Measurements from ENCODE around the gene BNC2.

Gene BNC2

GRCh38 chr9:16530669-16531642, 339.5 kb downstream of the BNC2 start:
- DNase-seq = no peak

GRCh38 chr9:16527573-16527972, 342.9 kb downstream of the BNC2 start:
- DNase-seq = no peak

- peak; percentile 68 for DNase-seq
These were observed 344.1 kb downstream of the BNC2 start for GRCh38 chr9:16526380-16526779.

GRCh38 chr9:16524823-16525222, 345.6 kb downstream of the BNC2 start:
- DNase-seq = no peak

GRCh38 chr9:16524078-16524477, 346.4 kb downstream of the BNC2 start:
- no peak for DNase-seq

GRCh38 chr9:16521868-16522411, 348.5 kb downstream of the BNC2 start:
- DNase-seq = peak; percentile 98

- DNase-seq = no peak
These were observed 351.5 kb downstream of the BNC2 start for GRCh38 chr9:16519001-16519400.

GRCh38 chr9:16516891-16517290, 353.6 kb downstream of the BNC2 start:
- peak; percentile 83 for DNase-seq

- DNase-seq = peak; percentile 80
These were observed 354.6 kb downstream of the BNC2 start for GRCh38 chr9:16515879-16516301.

- peak; percentile 28 for DNase-seq
These were observed 355.3 kb downstream of the BNC2 start for GRCh38 chr9:16515207-16515606.

- DNase-seq = no peak
These were observed 356.3 kb downstream of the BNC2 start for GRCh38 chr9:16514131-16514530.

GRCh38 chr9:16512281-16512680, 358.2 kb downstream of the BNC2 start:
- no peak for DNase-seq

- no peak for DNase-seq
These were observed 360.0 kb downstream of the BNC2 start for GRCh38 chr9:16510482-16510881.

- DNase-seq = peak; percentile 58
These were observed 360.5 kb downstream of the BNC2 start for GRCh38 chr9:16509997-16510396.

GRCh38 chr9:16505199-16505598, 365.3 kb downstream of the BNC2 start:
- DNase-seq = peak; percentile 74

GRCh38 chr9:16501726-16502125, 368.7 kb downstream of the BNC2 start:
- DNase-seq = no peak

GRCh38 chr9:16501141-16501540, 369.3 kb downstream of the BNC2 start:
- DNase-seq = peak; percentile 86

GRCh38 chr9:16500386-16500785, 370.1 kb downstream of the BNC2 start:
- DNase-seq = no peak

GRCh38 chr9:16499892-16500291, 370.6 kb downstream of the BNC2 start:
- no peak for DNase-seq

GRCh38 chr9:16496908-16497307, 373.6 kb downstream of the BNC2 start:
- DNase-seq = no peak

- DNase-seq = no peak
These were observed 382.6 kb downstream of the BNC2 start for GRCh38 chr9:16487915-16488314.

GRCh38 chr9:16485575-16486321, 384.7 kb downstream of the BNC2 start:
- DNase-seq = no peak

GRCh38 chr9:16485160-16485559, 385.3 kb downstream of the BNC2 start:
- DNase-seq = peak; percentile 14

- DNase-seq = peak; percentile 40
These were observed 385.7 kb downstream of the BNC2 start for GRCh38 chr9:16484744-16485143.

Measured in fibroblast of skin of right quadriceps (primary cell).